Stimulated activated CD4-positive, alpha-beta T cell treated with anti-CD3 and anti-CD28 coated beads, Interleukin-1b, Interleukin-23, amount 100 ng/mL, for 48 hours (primary cell): ENCODE measurements around the gene ZBTB3.
"Not testable (repeated sequence)": the region's sequence is repeated elsewhere in the genome, so short reads cannot be mapped to it uniquely, and the experiment has no call there.

Experiments used
- DNase-seq: peaks from one replicate; pipeline ENCODE4 v3.0.0-alpha.2; 2020

ZBTB3 gene

DNA sequence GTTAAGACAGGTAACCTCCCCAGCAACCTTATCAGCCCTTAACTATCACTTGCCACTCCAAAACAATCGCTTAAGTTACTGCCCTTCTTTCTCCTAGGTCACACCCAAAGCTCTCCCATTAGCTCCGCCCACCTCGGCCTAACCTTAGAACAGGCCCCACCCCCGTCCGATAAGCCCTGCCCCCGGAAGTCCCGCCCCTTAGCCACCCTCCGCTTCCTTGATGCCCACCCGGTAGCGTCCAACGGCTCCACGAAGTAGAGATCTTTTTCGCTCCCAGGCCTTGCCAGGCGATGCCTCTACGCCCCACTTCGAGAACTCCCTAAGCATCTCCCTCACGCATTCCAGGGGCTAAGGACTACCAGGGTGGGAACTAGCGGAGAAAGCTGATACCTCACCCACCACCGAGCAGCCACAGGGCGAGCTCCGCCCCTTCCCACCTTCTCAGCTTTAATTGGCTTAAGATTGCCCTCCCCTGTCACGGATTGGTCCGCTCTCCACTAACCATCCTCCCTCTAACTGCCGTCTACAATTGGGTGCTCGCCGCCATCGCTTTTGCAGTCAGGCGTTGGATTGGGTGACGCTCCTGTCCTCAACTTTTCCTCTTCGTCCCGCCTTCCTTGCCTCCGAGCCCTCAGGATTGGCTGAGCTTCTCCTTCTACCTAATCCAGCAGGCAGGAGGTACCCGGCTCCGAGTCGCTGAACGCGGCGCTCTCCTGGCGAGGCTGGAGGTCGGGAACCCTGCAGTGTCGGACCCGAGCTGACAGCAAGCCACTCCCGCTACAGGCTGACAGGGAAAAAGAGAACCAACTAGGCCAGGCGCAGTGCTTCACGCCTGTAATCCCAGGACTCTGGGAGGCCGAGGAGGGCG, at the start of gene ZBTB3:
TSS of gene ZBTB3 (minus strand) at position 425 of the 868 bp plus-strand sequence. CDS start 496 bp downstream, outside the sequence.
- peak; percentile 98 for DNase-seq

DNA sequence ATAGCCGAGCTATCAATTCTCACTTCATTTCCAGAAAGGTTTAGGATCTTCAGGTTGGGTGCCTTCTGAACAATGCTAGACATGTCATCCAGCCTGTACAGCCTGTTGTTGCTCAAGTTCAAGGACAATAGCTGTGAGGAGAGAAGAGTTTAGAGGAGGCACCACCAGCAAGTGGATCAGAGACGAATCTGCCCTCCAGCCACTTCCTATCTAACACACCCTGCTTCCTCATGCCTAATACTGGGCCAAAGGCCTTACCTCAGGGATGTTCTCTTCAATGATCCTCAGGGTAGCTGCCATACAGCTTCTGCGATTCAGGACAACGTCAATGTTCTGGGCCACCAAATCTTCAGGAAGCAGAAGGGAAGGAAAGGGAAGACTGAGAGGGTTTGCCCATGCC, 47.1 kb upstream of the ZBTB3 start:
- no peak for DNase-seq

DNA sequence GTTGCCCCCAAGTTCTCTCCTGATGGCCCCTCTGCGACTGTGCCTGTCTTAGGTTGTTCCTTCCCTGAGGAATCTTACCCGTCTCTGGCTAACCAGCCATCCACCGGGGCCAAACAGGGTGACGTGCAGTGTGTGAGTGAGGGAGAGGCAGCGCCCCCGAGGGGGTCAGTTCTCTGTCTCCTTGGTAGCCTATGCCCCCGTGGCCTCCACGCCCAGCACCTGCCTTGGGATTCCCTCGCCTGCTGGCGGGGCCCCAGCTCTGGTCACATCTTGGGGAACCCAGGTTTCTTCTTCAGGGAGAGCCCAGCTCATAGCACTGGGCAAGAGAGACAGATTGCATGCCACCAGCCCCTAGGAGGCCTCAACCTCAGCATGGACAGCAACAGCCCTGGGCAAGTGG, 45.5 kb upstream of the ZBTB3 start:
- DNase-seq: no peak

DNA sequence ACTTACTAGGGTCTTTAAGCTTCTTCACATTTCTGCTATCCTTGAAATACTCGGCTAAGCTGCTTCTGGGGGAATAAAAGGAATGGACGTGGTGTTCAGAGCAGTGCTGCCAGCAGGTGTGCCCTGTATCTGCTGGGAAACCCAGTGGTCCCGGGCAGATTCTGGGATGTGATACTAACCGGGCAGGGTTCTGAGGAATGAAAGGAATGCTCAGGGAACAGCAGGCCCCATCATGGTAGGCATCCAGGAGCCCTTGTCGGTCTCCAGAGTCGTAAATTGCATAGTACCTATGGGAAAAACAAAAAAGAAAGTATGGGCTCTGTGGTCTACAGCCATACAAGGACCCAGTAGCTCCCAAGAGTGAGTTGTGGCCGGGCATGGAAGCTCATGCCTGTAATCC, 42.3 kb upstream of the ZBTB3 start:
- DNase-seq: no peak

DNA sequence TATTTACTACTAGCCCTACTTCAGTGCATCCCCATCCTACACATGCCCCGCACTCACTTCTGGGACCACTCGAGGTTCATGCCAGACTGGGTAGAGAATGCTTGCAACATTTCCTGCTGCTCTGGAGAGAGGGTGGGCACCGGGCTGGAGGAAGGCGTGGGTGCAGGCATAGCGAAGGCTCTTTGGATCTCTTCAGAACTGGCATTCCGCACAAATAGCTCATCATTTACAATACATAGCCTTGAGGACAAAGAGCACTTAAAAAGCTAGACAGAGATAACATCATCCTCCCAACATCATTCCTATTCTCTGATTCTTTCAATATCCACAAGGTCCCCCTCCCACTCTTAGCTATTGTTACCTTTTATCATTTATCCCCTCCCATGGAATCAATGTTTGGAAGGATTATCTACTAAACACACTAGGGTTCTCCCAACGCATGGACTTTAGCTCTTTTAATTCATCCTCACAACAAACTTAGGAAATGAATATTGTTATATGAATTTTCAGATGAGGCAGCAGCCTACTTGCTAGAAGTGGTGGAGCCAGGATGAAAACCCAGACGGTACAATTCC, 40.3 kb upstream of the ZBTB3 start:
- no peak for DNase-seq

DNA sequence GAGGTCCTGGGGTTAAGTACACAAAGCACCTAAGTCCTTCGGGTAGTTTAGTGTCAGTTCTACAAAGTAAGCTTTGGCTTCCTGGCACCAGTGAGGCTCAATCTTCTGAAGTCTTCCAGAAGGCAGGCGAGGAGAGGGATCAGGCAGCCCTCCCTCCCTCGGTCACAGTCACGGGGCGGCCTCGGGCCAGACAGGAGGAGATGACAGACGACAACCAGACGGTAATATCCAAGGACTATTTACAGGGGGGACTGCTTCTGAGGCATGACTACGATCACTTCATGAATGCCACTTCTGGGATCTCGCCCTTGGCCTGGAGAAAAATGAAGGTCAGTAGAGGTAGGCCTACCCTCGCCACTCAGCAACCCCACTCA, 38.2 kb upstream of the ZBTB3 start:
- no peak for DNase-seq

DNA sequence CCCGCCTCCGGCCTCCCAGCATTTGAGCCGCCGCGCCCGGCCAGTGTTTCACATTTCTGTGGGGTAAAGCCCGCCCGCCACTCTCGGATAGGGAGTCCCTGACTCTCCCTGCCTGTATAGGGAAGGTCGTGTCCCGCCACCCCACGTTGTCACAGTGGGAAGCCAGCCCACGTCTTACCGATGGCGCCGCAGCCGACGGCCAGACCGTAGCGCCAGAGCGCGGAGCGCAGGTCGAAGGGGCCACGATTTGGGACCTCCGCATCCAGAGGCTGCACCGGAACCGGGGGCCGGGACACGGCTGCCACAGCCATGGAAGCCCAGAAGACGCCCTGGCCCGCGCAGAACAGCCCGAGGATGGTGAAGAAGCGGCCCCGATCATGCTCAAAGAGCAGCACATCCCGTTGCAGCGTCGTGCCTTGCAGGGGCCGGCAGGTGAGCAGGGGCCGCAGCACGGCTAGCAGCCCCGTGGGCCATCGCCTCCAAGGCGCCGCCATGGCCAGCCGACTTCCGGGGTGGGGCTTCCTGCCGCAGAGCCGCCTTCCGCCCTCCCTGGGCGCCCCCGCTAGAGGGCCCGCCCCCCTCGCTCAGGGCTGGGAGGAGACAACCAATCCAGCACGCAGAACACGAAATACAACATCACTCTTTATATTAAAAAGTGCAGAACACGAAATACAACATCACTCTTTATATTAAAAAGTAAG, 37.7 kb upstream of the ZBTB3 start, which contains the start of gene TMEM223:
TSS of gene TMEM223 (minus strand) at position 506 of the 701 bp plus-strand sequence. CDS start at position 494, 12 bp downstream.
- peak; percentile 87 for DNase-seq

DNA sequence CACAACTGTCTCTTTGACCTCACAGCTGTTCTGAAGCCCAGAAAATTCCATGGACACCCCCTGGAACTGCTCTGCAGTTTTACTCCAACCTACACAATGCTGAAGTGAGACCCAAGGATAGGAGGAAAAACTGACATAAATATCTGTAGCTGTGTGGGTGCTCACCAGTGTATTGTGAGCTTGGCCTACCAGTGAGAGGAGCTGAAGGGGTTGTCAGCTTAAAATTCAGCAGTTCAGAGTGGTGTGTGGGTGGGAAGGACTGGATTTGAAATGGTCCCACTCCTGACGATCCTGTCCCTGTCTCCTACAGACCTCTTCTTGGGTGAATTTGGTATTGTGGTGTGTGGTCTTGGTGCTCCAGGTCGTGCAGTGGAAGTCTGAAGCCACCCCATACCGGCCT, 35.6 kb upstream of the ZBTB3 start:
- no peak for DNase-seq

DNA sequence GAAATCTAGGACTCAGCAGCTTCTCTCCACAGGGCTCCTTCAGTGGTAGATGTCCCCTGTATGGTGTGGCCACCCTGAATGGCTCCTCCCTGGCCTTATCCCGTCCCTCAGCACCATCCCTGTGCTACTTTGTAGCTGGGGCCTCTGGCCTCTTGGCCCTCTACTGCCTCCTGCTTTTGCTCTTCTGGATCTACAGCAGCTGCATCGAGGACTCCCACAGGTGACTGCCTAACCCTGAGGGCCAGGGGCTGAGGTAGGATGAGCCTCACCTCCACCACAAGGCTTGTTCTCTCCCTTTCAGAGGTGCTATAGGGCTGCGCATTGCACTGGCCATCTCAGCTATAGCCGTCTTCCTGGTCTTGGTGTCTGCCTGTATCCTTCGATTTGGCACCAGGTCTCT, 35.0 kb upstream of the ZBTB3 start:
- no peak for DNase-seq

DNA sequence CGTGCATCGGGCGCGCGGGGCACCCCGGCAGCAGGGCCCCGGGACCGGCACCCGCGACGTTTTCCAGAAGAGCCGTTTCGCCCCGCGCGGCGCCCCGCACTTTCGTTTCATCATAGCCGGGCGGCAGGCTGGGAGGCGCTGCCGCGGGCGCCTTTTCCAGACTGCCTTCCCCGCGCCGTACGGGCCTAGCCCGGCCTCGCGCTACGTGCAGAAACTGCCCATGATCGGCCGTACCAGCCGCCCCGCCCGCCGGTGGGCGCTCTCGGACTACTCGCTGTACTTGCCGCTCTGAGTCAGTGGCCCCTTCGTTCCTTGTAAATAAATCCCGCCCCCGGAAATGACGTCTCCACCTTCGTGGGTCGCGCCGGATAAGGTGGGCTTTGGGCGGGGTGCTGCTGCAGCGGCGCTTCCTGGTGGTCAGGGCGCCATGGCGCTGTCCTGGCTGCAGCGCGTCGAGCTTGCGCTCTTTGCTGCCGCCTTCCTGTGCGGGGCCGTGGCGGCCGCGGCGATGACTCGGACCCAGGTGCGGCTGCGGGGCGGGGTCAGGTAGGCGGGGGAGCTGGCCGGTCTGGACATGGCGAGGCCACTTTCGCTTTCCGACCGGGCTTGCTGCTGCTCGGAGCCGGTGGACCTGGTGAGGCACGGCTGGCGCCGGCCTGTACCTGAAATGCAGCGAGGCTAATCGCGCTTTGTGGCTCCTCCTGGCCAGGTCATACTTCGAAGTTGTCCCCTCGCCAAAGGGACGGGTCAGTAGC, 33.2 kb upstream of the ZBTB3 start, which contains the start of gene TMEM179B:
TSS of gene TMEM179B (plus strand) at position 398 of the 755 bp plus-strand sequence. CDS start at position 428, 30 bp downstream.
- DNase-seq: peak; percentile 98

DNA sequence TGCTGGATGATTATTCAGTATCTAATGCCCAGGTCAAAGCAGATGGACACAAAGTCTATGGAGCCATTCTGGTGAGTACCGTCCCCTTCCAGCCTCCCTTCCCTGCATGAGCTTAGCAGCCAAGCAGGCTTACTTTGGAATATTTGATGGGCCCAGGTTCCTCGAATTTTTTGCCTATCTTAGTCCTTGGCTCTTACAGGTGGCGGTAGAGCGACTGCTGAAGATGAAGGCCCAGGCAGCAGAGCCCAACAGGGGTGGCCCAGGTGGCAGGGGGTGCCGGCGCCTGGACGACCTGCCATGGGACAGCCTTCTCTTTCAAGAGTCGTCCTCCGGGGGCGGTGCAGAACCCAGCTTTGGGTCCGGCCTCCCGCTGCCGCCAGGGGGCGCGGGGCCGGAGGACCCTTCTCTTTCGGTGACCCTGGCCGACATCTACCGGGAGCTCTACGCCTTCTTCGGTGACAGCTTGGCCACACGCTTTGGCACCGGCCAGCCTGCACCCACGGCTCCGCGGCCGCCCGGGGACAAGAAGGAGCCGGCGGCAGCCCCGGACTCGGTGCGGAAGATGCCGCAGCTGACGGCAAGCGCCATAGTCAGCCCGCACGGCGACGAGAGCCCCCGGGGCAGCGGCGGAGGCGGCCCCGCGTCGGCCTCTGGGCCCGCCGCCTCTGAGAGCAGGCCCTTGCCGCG, 32.5 kb upstream of the ZBTB3 start:
- DNase-seq: peak; percentile 84

DNA sequence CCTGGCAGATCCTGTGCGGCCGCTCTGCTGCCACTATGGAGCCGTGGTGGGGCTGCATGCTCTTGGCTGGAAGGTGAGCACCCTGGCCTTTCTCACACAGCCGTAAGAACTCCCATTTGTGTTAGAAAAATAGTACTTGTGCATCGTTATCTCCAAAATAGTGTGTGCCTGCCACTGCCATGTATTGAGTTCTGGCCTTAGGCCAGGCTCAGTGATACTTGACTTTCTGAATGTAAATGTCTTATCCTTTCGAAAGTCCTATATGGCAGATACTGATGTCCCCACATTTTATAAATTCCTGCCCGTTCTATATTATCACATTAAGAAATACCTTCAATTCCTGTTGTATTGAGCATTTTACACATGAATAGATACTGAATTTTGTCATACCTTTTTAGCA, 28.8 kb upstream of the ZBTB3 start:
- no peak for DNase-seq

DNA sequence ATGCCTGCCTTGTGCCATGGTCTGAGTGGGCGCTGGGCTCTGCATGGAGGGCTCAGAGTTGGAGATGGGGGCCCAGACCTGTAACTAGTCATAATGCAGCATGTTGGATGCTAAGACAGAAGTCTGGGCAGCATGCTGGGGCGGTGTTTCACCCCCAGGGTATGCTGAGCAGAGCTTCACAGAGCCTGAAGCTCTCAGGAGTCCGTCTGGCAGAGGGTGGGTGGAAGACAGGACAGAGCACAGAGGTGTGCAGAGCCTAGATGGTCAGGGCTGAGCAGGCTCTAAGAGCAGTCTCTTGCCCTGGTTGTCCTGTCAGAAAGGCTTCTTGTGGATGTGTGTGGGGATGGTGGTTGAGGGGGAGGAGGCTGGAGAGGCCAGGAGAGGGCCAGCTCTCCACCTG, 24.5 kb upstream of the ZBTB3 start:
- no peak for DNase-seq

DNA sequence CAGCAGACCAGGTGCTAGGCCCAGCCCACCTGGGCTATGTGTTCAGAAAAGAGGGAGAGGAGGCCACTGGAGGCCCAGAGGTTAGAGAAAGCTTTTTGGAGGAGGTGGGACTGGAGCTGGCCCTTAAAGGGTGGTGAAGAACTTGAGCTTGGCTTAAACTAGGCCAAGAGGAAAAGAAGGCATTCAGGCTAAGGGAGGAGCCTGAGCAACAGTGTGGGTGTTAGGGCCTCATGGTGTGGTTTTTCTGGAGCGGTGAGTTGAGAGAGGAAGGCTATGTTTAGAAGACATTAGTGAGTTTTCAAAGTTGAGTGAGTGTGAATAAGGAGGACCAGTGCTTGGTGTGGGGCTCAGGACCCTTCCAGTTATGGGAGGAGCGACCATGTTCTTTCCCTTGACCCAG, 23.4 kb upstream of the ZBTB3 start:
- DNase-seq: no peak

DNA sequence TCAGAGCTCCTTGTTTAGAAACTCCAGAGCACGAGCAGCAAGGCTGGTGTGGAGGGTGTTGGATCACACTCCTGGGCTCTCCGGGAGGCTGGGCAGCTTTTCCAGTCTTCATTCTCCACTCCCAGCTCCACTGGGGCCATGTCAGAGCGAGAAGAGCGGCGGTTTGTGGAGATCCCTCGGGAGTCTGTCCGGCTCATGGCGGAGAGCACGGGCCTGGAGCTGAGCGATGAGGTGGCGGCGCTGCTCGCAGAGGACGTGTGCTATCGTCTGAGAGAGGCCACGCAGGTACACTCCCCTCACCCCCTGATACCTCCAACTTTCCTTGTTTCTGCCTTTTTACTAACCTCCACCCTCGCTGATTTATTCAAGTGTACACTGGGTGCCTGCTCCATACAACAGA, 21.7 kb upstream of the ZBTB3 start:
- DNase-seq: no peak

DNA sequence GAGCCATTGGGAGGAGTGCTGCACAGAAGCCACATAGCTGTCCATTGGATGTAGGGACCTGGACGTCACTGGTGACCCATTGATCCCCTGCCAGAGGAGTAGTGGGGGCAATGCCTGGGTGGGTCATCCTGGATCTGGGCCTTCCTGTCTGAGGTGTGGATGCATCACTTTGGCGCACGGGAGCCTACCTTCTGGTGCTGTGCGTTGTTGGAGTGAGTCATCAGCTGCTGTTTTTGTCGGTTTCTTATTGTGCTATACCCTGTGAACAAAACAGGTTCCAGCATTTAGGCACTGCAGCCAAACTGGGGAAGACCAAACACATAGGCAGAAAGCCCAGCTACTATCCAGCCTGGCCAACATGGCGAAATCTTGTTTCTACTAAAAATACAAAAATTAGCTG, 20.4 kb upstream of the ZBTB3 start:
- DNase-seq: no peak

DNA sequence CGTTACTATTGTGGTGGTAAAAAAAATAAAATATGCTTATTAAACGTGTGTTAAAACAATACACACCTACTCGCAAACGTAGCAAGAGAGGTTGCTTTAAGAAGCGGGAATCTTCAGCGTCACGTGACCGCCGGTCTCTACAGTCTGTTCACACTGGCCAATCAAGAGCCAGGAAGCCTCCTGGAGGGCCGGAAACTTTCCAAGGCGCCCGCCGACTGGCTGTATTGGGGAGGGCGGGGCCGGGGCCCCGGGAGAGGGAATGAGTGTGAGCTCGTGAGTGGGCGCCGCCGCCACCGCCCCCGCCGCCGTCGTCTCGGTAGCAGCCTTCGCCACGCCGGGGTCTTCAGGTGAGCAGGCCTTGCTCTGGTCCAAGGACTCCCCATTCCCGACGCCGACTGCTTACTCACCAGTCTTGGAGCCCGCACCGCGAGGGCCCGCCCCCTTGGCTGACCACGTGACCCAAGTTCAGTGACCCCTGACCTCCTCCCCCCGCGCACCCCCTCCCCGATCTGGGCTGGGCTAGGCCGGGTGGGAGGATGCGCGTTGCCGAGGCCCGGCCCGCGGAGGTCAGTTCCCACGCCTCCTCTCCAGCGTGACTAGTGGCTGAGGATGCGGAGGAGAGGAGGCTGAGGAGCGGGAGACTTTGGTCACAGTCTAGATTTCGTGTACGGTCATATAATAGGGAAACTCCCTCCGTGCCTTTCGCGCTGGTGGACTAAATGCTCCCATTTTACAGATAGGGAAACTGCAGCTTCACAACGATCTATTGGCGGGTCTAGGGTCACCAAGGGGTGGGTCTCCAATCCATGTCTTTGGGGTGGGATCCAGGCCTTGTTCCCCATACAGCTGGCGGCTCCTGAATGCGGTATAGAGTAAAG, 17.4 kb upstream of the ZBTB3 start, which contains the start of gene TAF6L:
TSS of gene TAF6L (plus strand) at position 253 of the 878 bp plus-strand sequence. CDS start 4,388 bp downstream, outside the sequence.
- peak; percentile 96 for DNase-seq

DNA sequence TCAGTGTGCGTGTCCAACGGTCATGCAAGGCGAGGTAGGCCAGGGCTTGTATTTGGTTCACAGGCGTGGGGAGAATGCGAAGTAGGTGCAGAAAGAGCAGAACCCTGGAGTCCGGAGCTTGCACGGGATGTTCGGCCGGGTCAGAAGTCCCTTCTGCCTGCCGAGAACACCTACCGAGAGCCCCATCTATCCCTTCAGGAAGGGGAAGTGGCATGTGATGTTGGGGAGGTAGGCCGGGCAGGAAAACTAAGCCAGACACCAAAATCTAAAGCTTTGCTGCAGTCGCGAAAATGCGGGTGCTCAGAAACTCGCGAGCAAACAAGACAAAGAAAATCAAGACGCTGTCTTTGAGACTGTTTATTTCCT, 16.8 kb upstream of the ZBTB3 start:
- no peak for DNase-seq

DNA sequence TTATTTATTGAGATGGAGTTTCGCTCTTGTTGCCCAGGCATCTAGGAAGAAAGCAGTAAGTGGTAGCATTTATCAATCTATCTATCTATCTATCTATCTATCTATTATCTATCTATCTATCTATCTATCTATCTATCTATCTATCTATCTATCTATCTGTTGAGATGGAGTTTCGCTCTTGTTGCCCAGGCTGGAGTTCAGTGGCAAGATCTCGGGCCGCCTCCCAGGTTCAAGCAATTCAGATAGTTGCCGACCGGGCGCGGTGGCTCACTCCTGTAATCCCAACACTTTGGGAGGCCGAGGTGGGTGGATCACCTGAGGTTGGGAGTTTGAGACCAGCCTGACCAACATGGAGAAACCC, 6.9 kb upstream of the ZBTB3 start:
- DNase-seq: not testable (repeated sequence)

DNA sequence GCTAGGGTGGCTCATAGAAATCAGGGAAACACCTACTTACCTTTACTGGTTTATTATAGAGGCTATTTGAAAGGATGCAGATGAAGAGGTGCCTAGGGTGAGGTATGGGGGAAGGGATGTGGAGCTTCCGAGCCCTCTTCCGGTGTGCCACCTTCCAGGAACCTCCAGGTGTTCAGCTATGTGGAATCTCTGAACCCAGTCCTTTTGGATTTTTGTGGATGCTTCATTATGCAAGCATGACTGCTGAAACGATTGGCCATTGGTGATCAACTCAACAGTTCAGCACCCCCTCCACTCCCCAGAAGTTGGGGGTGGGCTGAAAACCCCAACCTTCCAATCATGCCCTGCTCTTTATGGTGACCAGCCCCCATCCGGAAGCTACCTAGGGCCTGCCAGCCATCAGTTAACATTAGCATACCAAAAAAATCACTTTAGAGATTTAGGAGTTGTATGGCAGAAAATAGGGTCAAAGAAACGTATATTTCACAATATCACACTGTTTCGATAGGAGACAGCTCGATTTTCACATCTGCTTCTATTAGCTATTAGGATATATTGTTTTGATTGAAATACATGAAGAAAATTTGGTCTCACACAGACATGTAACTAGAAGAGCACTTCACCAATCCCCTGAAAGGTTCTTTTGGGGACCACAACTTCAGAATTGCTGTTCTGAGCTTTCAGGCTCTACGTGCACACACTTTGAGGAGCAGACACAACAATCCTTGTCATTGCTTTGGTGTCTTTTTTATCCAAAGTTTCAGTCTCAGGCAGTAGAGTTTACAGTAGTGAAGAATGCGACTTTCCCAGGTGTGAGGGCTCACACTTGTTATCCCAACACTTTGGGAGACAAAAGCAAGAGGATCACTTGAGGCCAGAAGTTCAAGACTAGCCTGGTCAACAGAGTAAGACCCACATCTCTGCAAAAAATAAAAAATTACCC, 4.2 kb upstream of the ZBTB3 start:
- DNase-seq: no peak
